GM12874 (cell line): ENCODE data around the gene CLASP2.

Source experiments
- TF ChIP-seq, protein P1 (sequence below): IDR thresholded peaks from 2 replicates; pipeline ENCODE4 v1.5.1; 2011; ENCODE audit warnings: low read depth, mild to moderate bottlenecking, control low read depth, low read length, moderate library complexity; ENCODE audit not compliant: insufficient read depth

The CLASP2 gene

DNA sequence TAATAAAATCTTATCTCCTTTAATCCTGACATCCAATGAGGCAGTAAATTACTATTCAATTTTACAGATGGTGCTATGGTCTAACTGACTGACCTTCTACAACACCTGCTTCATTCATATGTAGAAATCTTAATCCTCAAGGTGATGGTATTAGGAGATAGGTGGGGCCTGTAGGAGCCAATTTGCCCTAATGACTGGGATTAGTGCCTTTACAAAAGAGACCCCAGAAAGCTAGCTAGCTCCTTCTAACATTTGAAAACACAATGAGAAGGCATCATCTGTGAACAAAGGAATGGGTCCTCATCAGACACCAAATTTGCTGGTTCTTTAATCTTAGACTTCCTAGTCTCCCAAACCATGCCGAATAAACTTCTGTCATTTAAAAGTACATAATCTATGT, 140.5 kb downstream of the CLASP2 start:
- TF ChIP-seq, protein P1, sequence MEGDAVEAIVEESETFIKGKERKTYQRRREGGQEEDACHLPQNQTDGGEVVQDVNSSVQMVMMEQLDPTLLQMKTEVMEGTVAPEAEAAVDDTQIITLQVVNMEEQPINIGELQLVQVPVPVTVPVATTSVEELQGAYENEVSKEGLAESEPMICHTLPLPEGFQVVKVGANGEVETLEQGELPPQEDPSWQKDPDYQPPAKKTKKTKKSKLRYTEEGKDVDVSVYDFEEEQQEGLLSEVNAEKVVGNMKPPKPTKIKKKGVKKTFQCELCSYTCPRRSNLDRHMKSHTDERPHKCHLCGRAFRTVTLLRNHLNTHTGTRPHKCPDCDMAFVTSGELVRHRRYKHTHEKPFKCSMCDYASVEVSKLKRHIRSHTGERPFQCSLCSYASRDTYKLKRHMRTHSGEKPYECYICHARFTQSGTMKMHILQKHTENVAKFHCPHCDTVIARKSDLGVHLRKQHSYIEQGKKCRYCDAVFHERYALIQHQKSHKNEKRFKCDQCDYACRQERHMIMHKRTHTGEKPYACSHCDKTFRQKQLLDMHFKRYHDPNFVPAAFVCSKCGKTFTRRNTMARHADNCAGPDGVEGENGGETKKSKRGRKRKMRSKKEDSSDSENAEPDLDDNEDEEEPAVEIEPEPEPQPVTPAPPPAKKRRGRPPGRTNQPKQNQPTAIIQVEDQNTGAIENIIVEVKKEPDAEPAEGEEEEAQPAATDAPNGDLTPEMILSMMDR = no peak

- TF ChIP-seq, protein P1 = no peak
Observed at GRCh38 chr3:33577173-33577572, 140.9 kb downstream of the CLASP2 start.

- TF ChIP-seq, protein P1 = no peak
Observed at GRCh38 chr3:33575311-33575710, 142.7 kb downstream of the CLASP2 start.

DNA sequence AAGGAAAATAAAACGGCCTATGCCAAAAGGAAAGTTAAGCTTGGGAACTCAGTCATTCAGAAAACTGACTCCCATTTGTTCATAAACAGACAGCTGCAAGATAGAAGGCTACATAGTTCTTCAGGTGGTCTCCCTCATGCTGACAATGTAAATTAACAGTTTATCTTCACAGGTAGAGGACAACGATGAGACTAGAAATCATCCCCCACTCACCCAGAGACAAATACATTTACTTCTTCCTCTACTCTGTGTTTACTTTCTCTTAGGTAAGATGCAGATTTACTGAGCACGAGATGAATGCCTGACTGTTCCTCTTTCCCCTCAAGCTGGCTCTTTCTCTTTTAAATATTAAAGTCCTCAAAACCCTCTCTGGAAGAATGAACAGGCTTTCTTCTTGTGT, 160.2 kb downstream of the CLASP2 start:
- TF ChIP-seq, protein P1 = no peak

GRCh38 chr3:33557279-33557678, 160.8 kb downstream of the CLASP2 start:
- TF ChIP-seq, protein P1 = no peak

DNA sequence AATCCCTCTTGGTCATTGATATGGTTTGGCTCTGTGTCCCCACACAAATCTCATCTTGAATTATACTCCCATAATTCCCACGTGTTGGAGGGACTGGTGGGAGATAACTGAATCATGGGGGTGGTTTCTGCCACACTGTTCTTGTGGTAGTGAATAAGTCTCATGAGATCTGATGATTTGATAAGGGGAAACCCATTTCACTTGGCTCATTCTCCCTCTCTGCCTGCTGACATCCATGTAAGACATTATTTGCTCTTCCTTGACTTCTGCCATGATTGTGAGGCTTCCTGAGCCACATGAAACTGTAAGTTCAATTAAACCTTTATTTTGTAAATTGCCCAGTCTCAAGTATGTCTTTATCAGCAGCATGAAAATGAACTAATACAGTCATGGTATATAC, 171.0 kb downstream of the CLASP2 start:
- TF ChIP-seq, protein P1 = no peak

GRCh38 chr3:33544126-33544525, 173.9 kb downstream of the CLASP2 start:
- TF ChIP-seq, protein P1 = no peak

DNA sequence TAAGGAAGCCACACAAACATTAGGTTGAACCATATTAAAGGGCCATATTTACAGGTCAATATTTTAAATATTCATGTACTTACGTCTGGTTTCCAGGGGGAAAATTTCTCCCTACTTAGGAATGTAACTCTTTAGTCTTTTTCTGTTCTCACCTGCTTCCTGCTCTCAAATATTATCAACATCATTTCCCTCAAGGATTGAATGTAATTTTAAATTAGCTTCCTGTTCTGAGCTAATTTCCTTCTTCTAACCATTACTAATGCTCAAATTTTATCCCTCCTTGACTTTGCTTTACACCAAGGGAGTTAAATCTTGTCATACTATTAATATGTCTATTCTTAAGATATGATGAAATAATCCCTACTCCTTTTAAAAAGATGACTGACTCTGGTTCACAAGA, 174.5 kb downstream of the CLASP2 start:
- TF ChIP-seq, protein P1 = no peak
